HEK293 (cell line): ENCODE results near the gene MTIF2.

Experiments
- ELK4 ChIP-seq: IDR thresholded peaks from 2 replicates; pipeline ENCODE4 v1.6.1; 2011; ENCODE audit warnings: mild to moderate bottlenecking, low read depth, low read length, borderline replicate concordance
- KLF16 ChIP-seq: fragments of 450-650 bp; formaldehyde crosslinking; IDR thresholded peaks from 2 replicates; pipeline ENCODE4 v1.5.1; 2017; ENCODE audit warnings: missing biosample characterization, missing genetic modification characterization
- KLF9 ChIP-seq: fragments of 450-650 bp; formaldehyde crosslinking; IDR thresholded peaks from 2 replicates; pipeline ENCODE4 v1.5.1; 2016; ENCODE audit warnings: missing biosample characterization, missing genetic modification characterization, low read depth
- PRDM2 ChIP-seq: fragments of 450-650 bp; formaldehyde crosslinking; IDR thresholded peaks from 2 replicates; pipeline ENCODE4 v1.5.1; 2016; ENCODE audit warnings: missing biosample characterization, missing genetic modification characterization, borderline replicate concordance
- PRDM4 ChIP-seq: fragments of 450-650 bp; formaldehyde crosslinking; IDR thresholded peaks from 2 replicates; pipeline ENCODE4 v1.5.1; 2017; ENCODE audit warnings: missing biosample characterization, missing genetic modification characterization
- PRDM6 ChIP-seq: fragments of 450-650 bp; formaldehyde crosslinking; IDR thresholded peaks from 2 replicates; pipeline ENCODE4 v1.5.1; 2017; ENCODE audit warnings: missing biosample characterization, missing genetic modification characterization
- SCRT1 ChIP-seq: fragments of 450-650 bp; formaldehyde crosslinking; IDR thresholded peaks from 2 replicates; pipeline ENCODE4 v1.5.1; 2016; ENCODE audit warnings: missing biosample characterization, missing genetic modification characterization, borderline replicate concordance
- SETDB1 ChIP-seq: IDR thresholded peaks from one replicate; pipeline ENCODE4 v1.6.1; 2017; ENCODE audit warnings: mild to moderate bottlenecking, low read length, moderate library complexity, mixed read lengths; ENCODE audit not compliant: insufficient read length
- SP2 ChIP-seq: fragments of 450-650 bp; formaldehyde crosslinking; IDR thresholded peaks from 2 replicates; pipeline ENCODE4 v1.5.1; 2016; ENCODE audit warnings: missing biosample characterization, missing genetic modification characterization
- TCF7L2 ChIP-seq: IDR thresholded peaks from 2 replicates; pipeline ENCODE4 v1.6.1; 2011; ENCODE audit warnings: low read depth, mild to moderate bottlenecking, inconsistent platforms, low read length, moderate library complexity, borderline replicate concordance
- ZBTB20 ChIP-seq: fragments of 450-650 bp; formaldehyde crosslinking; IDR thresholded peaks from 2 replicates; pipeline ENCODE4 v1.5.1; 2016; ENCODE audit warnings: missing biosample characterization, missing genetic modification characterization
- ZIC2 ChIP-seq: fragments of 450-650 bp; formaldehyde crosslinking; IDR thresholded peaks from 2 replicates; pipeline ENCODE4 v1.5.1; 2016; ENCODE audit warnings: missing biosample characterization, missing genetic modification characterization
- ZNF239 ChIP-seq: fragments of 450-650 bp; formaldehyde crosslinking; IDR thresholded peaks from 2 replicates; pipeline ENCODE4 v1.5.1; 2016; ENCODE audit warnings: missing biosample characterization, missing genetic modification characterization
- ZNF423 ChIP-seq: fragments of 450-650 bp; formaldehyde crosslinking; IDR thresholded peaks from 2 replicates; pipeline ENCODE4 v1.5.1; 2016; ENCODE audit warnings: missing biosample characterization, missing genetic modification characterization
- ZNF426 ChIP-seq: fragments of 450-650 bp; formaldehyde crosslinking; IDR thresholded peaks from 2 replicates; pipeline ENCODE4 v1.5.1; 2017; ENCODE audit warnings: missing biosample characterization, missing genetic modification characterization, mild to moderate bottlenecking, inconsistent platforms, moderate library complexity
- ZNF513 ChIP-seq: fragments of 450-650 bp; IDR thresholded peaks from 2 replicates; pipeline ENCODE4 v1.5.1; 2018; ENCODE audit warnings: missing biosample characterization, missing genetic modification characterization
- ZNF514 ChIP-seq: fragments of 450-650 bp; formaldehyde crosslinking; IDR thresholded peaks from 2 replicates; pipeline ENCODE4 v1.5.1; 2016; ENCODE audit warnings: missing biosample characterization, missing genetic modification characterization
- ZNF521 ChIP-seq: fragments of 450-650 bp; formaldehyde crosslinking; IDR thresholded peaks from 2 replicates; pipeline ENCODE4 v1.5.1; 2017; ENCODE audit warnings: missing biosample characterization, mild to moderate bottlenecking, missing genetic modification characterization
- ZNF544 ChIP-seq: fragments of 450-650 bp; formaldehyde crosslinking; IDR thresholded peaks from 2 replicates; pipeline ENCODE4 v1.5.0; 2017; ENCODE audit warnings: missing biosample characterization, missing genetic modification characterization
- ZNF548 ChIP-seq: fragments of 450-650 bp; formaldehyde crosslinking; IDR thresholded peaks from 2 replicates; pipeline ENCODE4 v1.5.1; 2016; ENCODE audit warnings: missing biosample characterization, missing genetic modification characterization
- ZNF560 ChIP-seq: fragments of 450-650 bp; formaldehyde crosslinking; IDR thresholded peaks from 2 replicates; pipeline ENCODE4 v1.5.1; 2017; ENCODE audit warnings: missing biosample characterization, missing genetic modification characterization, borderline replicate concordance
- ZNF610 ChIP-seq: fragments of 450-650 bp; formaldehyde crosslinking; IDR thresholded peaks from 2 replicates; pipeline ENCODE4 v1.5.1; 2016; ENCODE audit warnings: missing biosample characterization, missing genetic modification characterization, borderline replicate concordance
- ZNF621 ChIP-seq: fragments of 450-650 bp; formaldehyde crosslinking; IDR thresholded peaks from 2 replicates; pipeline ENCODE4 v1.5.1; 2017; ENCODE audit warnings: missing biosample characterization, missing genetic modification characterization
- ZNF768 ChIP-seq: fragments of 450-650 bp; formaldehyde crosslinking; IDR thresholded peaks from 2 replicates; pipeline ENCODE4 v1.5.1; 2018; ENCODE audit warnings: missing biosample characterization, mild to moderate bottlenecking, missing genetic modification characterization
- ZNF792 ChIP-seq: fragments of 450-650 bp; formaldehyde crosslinking; IDR thresholded peaks from 2 replicates; pipeline ENCODE4 v1.5.1; 2016; ENCODE audit warnings: missing biosample characterization, missing genetic modification characterization
- ZSCAN5A ChIP-seq: fragments of 450-650 bp; formaldehyde crosslinking; IDR thresholded peaks from 2 replicates; pipeline ENCODE4 v1.5.1; 2016; ENCODE audit warnings: missing biosample characterization, missing genetic modification characterization

Gene MTIF2

GRCh38 chr2:55268907-55269644, at the start of gene MTIF2 (continued):
- TF ChIP-seq KLF9 (peak; percentile 47), KLF16 (tag by site-specific recombination) (peak; percentile 95), TCF7L2 (no peak), ZBTB20 (tag by site-specific recombination) (peak; percentile 94), PRDM6 (tag by site-specific recombination) (no peak), SETDB1 (no peak), ELK4 (no peak), ZNF513 (tag by site-specific recombination) (0 out of 2 replicates have a peak, but pooled peaks have one; percentile 5), ZNF621 (no peak), ZNF610 (no peak; the same call in 1 of the 2 replicates), ZNF768 (tag by site-specific recombination) (no peak), ZIC2 (tag by site-specific recombination) (peak; percentile 86), ZNF426 (tag by site-specific recombination) (no peak), ZNF423 (tag by site-specific recombination) (no peak), ZNF548 (no peak), PRDM4 (tag by site-specific recombination) (0 out of 2 replicates have a peak, but pooled peaks have one; percentile 30), ZNF544 (tag by site-specific recombination) (no peak), ZNF514 (no peak), SCRT1 (tag by site-specific recombination) (peak; percentile 99), SP2 (tag by site-specific recombination) (peak; percentile 77), PRDM2 (tag by site-specific recombination) (no peak), ZNF792 (tag by site-specific recombination) (no peak), ZSCAN5A (tag by site-specific recombination) (peak; percentile 87), ZNF560 (tag by site-specific recombination) (no peak), ZNF521 (tag by site-specific recombination) (no peak), ZNF239 (tag by site-specific recombination) (no peak)
